ENCODE measurements around the gene ZFAND3. TPM values are rescaled to one million over a fixed set of nuclear protein-coding genes. Genes with fewer than 3 reads are reported as not detected.

Gene ZFAND3
- total and polyA plus RNA-seq, 2 donors (not counting 1 experiment from before 2014, with no cell fraction given), result 13.5 to 58.3 TPM

- H3K27ac Mint-ChIP-seq, result no peak overlapping the region
- CTCF ChIA-PET, result no interaction called here
- H4K20me1 ChIP-seq (ENCODE audit: control insufficient read depth, insufficient read depth, low read length, poor library complexity, severe bottlenecking), result peaks cover 54% of the 10 kb centered on the region
- no peak overlapping the region for H3K27ac ChIP-seq (ENCODE audit: low read length in 2 of 2)
- TF ChIP-seq CTCF (IDR thresholded peaks at IDR 0.05), result no peak
- H3K79me2 ChIP-seq (ENCODE audit: control insufficient read depth, insufficient read depth, low read length), result peaks cover 92% of the 10 kb centered on the region
- H3K9me3 ChIP-seq (ENCODE audit: control extremely low read depth in 1 of 3, control insufficient read depth in 2 of 3, insufficient read depth in 1 of 3, low read length in 2 of 3), result no peaks in the 10 kb centered on the region
- peaks cover 2 to 5% of the 10 kb centered on the region in 2 donors for H3K4me1 ChIP-seq (ENCODE audit: control insufficient read depth in 2 of 2, insufficient read depth in 2 of 2, low read length in 2 of 2)
- no peak overlapping the region for H3K9ac ChIP-seq (ENCODE audit: low read length)
- no peaks in the 10 kb centered on the region for H3K9me3 Mint-ChIP-seq (ENCODE audit: insufficient read depth)
- H2AFZ ChIP-seq (ENCODE audit: insufficient read depth, low read depth, low read length, poor library complexity, severe bottlenecking), result no peak overlapping the region
- no peaks in the 10 kb centered on the region for H3K27me3 Mint-ChIP-seq
- DNase-seq (no peak), ATAC-seq (ENCODE audit: low read depth) (no peak)
- H3K27me3 ChIP-seq (replicated peaks in 1 of 4; ENCODE audit: control extremely low read depth in 1 of 4, control insufficient read depth in 3 of 4, insufficient read depth in 4 of 4, low read length in 3 of 4), result no peaks in the 10 kb centered on the region
- WGBS (ENCODE audit: insufficient coverage), result no CpG with 5 or more reads among the region's 2 CpGs
- no peak overlapping the region for H3K4me2 ChIP-seq (replicated peaks; ENCODE audit: low read depth, low read length, poor library complexity, severe bottlenecking)
- no peaks in the 10 kb centered on the region for H3K36me3 ChIP-seq (replicated peaks in 1 of 2; ENCODE audit: control extremely low read depth in 1 of 2, control insufficient read depth in 1 of 2, extremely low read depth in 1 of 2, insufficient read depth in 2 of 2, low read length in 1 of 2)
- H3K4me1 Mint-ChIP-seq, result peaks cover 46% of the 10 kb centered on the region
- intact Hi-C loops (cut with micrococcal nuclease), result no loop called here
- no peak overlapping the region for H3K4me3 Mint-ChIP-seq
- POLR2A ChIA-PET, result no interaction called here
- H3K4me3 ChIP-seq (ENCODE audit: control extremely low read depth in 1 of 5, extremely low read depth in 1 of 5, insufficient read depth in 1 of 5, low read depth in 2 of 5, low read length in 4 of 5), result no peak overlapping the region
Measured at GRCh38 chr6:37917566-37917965, 98.0 kb downstream of the ZFAND3 start.

GRCh38 chr6:37919417-37920157 is 100.1 kb downstream of the ZFAND3 start:
- no peak overlapping the region for H3K4me3 Mint-ChIP-seq
- peaks cover 51% of the 10 kb centered on the region for H3K4me1 Mint-ChIP-seq

More at GRCh38 chr6:37919417-37920157, 100.1 kb downstream of the ZFAND3 start:
- intact Hi-C loops (cut with micrococcal nuclease), result no loop called here
- Histone ChIP-seq H2AFZ (ENCODE audit: insufficient read depth, low read depth, low read length, poor library complexity, severe bottlenecking) (no peak overlapping the region), H3K27ac (ENCODE audit: low read length in 2 of 2) (no peak overlapping the region), H3K9me3 (ENCODE audit: control extremely low read depth in 1 of 3, control insufficient read depth in 2 of 3, insufficient read depth in 1 of 3, low read length in 2 of 3) (no peaks in the 10 kb centered on the region), H3K27me3 (replicated peaks in 1 of 4; ENCODE audit: control extremely low read depth in 1 of 4, control insufficient read depth in 3 of 4, insufficient read depth in 4 of 4, low read length in 3 of 4) (no peaks in the 10 kb centered on the region), H3K79me2 (ENCODE audit: control insufficient read depth, insufficient read depth, low read length) (peaks cover 88% of the 10 kb centered on the region), H3K9ac (ENCODE audit: low read length) (no peak overlapping the region), H4K20me1 (ENCODE audit: control insufficient read depth, insufficient read depth, low read length, poor library complexity, severe bottlenecking) (peaks cover 61% of the 10 kb centered on the region), H3K4me3 (ENCODE audit: control extremely low read depth in 1 of 5, extremely low read depth in 1 of 5, insufficient read depth in 1 of 5, low read depth in 2 of 5, low read length in 4 of 5) (no peak overlapping the region), H3K4me1 (ENCODE audit: control insufficient read depth in 2 of 2, insufficient read depth in 2 of 2, low read length in 2 of 2) (peaks cover 19 to 22% of the 10 kb centered on the region in 2 donors), H3K4me2 (replicated peaks; ENCODE audit: low read depth, low read length, poor library complexity, severe bottlenecking) (no peak overlapping the region), H3K36me3 (replicated peaks in 1 of 2; ENCODE audit: control extremely low read depth in 1 of 2, control insufficient read depth in 1 of 2, extremely low read depth in 1 of 2, insufficient read depth in 2 of 2, low read length in 1 of 2) (no peaks in the 10 kb centered on the region)
- DNase-seq (no peak), ATAC-seq (ENCODE audit: low read depth) (no peak)
- Mint-ChIP-seq H3K9me3 (ENCODE audit: insufficient read depth) (no peaks in the 10 kb centered on the region), H3K27ac (no peak overlapping the region), H3K27me3 (no peaks in the 10 kb centered on the region)
- ChIA-PET POLR2A (no interaction called here), CTCF (no interaction called here)
- TF ChIP-seq EZH2 (IDR thresholded peaks at IDR 0.05; ENCODE audit: borderline replicate concordance, insufficient read depth, low read depth, low read length, poor library complexity, severe bottlenecking) (no peak), CTCF (IDR thresholded peaks at IDR 0.05) (no peak)
- 100% methylated on average over 1 of the region's 3 CpGs for WGBS (ENCODE audit: insufficient coverage)
